Transverse colon (tissue), 4 donors: ENCODE data around the gene CCNL2. TPM values are rescaled to one million over a fixed set of nuclear protein-coding genes. Genes with fewer than 3 reads are reported as not detected.
A peak's percentile ranks its signal among the peaks of the same experiment; 100 is the strongest.
"Not testable (repeated sequence)": the region's sequence is repeated elsewhere in the genome, so short reads cannot be mapped to it uniquely, and the experiment has no call there.

Experiments
- DNase-seq: peaks from one replicate; pipeline ENCODE4 v3.0.0-alpha.2; 2019
- H3K27ac ChIP-seq, 4 donors: fragments of 200-600 bp; sonication (generic); 2 replicates each; pipeline ENCODE4 v1.5.1; 2016 to 2018; ENCODE audit warnings: inconsistent platforms in 4 of 4
- H3K27me3 ChIP-seq: fragments of 200-600 bp; sonication (generic); 2 replicates; pipeline ENCODE4 v1.5.1; 2017; ENCODE audit warnings: inconsistent platforms
- H3K36me3 ChIP-seq, 4 donors: fragments of 200-600 bp; sonication (generic); 2 replicates each; pipeline ENCODE4 v1.5.1; 2017 to 2019; ENCODE audit warnings: inconsistent platforms in 4 of 4
- H3K4me1 ChIP-seq, 4 donors: fragments of 200-600 bp; sonication (generic); 2 replicates each; pipeline ENCODE4 v1.5.1; 2017 to 2020; ENCODE audit warnings: inconsistent platforms in 4 of 4
- H3K4me3 ChIP-seq, 4 donors: fragments of 200-600 bp; sonication (generic); 1 replicate in 1 of 4; 2 replicates in 3 of 4; pipeline versions ENCODE4 v1.5.1 to v1.6.1; 2017 to 2019; ENCODE audit warnings: inconsistent platforms in 4 of 4
- H3K9me3 ChIP-seq, 2 donors: fragments of 200-600 bp; sonication (generic); 2 replicates each; pipeline ENCODE4 v1.5.1; 2017 to 2019; ENCODE audit warnings: inconsistent platforms in 2 of 2
- EP300 ChIP-seq: sonication (generic); formaldehyde crosslinking; IDR thresholded peaks from one replicate; pipeline ENCODE4 v1.6.1; 2017; ENCODE audit warnings: antibody characterized with exemption, low read depth
- POLR2A ChIP-seq: fragments of 450-650 bp; IDR thresholded peaks from one replicate; pipeline ENCODE4 v1.6.1; 2016; ENCODE audit warnings: antibody characterized with exemption, mild to moderate bottlenecking, moderate library complexity
- POLR2AphosphoS5 ChIP-seq, 3 donors: sonication (generic); formaldehyde crosslinking; IDR thresholded peaks; one replicate each; pipeline ENCODE4 v1.6.1; 2016; ENCODE audit warnings: antibody characterized with exemption in 3 of 3
- WGBS, 2 donors: methylation state at CpG; one replicate each; pipeline ENCODE4 v1.1.5; 2018; ENCODE audit warnings: low coverage in 1 of 2; 5-methylcytosine and 5-hydroxymethylcytosine counted together
- in situ Hi-C, 4 donors: fragments of 200-750 bp; cut with MboI; loops; one replicate each; pipeline versions ENCODE4 v1.15.0 to v1.15.1; 2017; ENCODE audit warnings: low sequenced_read_pairs in 3 of 4, low pct_ligation_motif_present in 1 of 4, low pct_unique_long_range_greater_than_20kb in 1 of 4
- intact Hi-C: fragments of 100-400 bp; cut with DNase I; formaldehyde crosslinking; loops from one replicate; pipeline ENCODE4 v1.15.1; 2023; ENCODE audit warnings: low total_unique reads
- total RNA-seq, 4 donors: library from RNA; depleted of rRNA; stranded (reverse); fragments of >200 nt; gene quantifications; one replicate each; pipeline ENCODE4 v1.1.0, GENCODE V29; 2016
- TF ChIP-seq, protein P1 (sequence below), 5 experiments: fragments of 200-600 bp in 3 of 5; fragments of 450-650 bp in 2 of 5; sonication (generic) in 3 of 5; IDR thresholded peaks; 1 replicate in 2 of 5; 2 replicates in 3 of 5; pipeline ENCODE4 v1.5.1; 2016 to 2017; ENCODE audit warnings: antibody characterized with exemption in 5 of 5, inconsistent platforms in 3 of 5, mild to moderate bottlenecking in 2 of 5, moderate library complexity in 1 of 5

The CCNL2 gene
- total RNA-seq, 4 donors from 2014 or later = 169 to 657 (median 349) TPM

- no peaks in the 10 kb centered on the region for H3K9me3 ChIP-seq
- H3K27me3 ChIP-seq = no peaks in the 10 kb centered on the region
- WGBS, 2 donors = 36 to 53% methylated on average over 24 to 42 of the region's 43 CpGs
- DNase-seq = no peak
- intact Hi-C loops = no loop called here
- in situ Hi-C loops = no loop called here
- H3K36me3 ChIP-seq = peaks cover 0 to 18% (median 2%) of the 10 kb centered on the region in 4 donors
- TF ChIP-seq POLR2A = no peak
- TF ChIP-seq EP300 = no peak
- TF ChIP-seq, protein P1, sequence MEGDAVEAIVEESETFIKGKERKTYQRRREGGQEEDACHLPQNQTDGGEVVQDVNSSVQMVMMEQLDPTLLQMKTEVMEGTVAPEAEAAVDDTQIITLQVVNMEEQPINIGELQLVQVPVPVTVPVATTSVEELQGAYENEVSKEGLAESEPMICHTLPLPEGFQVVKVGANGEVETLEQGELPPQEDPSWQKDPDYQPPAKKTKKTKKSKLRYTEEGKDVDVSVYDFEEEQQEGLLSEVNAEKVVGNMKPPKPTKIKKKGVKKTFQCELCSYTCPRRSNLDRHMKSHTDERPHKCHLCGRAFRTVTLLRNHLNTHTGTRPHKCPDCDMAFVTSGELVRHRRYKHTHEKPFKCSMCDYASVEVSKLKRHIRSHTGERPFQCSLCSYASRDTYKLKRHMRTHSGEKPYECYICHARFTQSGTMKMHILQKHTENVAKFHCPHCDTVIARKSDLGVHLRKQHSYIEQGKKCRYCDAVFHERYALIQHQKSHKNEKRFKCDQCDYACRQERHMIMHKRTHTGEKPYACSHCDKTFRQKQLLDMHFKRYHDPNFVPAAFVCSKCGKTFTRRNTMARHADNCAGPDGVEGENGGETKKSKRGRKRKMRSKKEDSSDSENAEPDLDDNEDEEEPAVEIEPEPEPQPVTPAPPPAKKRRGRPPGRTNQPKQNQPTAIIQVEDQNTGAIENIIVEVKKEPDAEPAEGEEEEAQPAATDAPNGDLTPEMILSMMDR (IDR thresholded peaks at IDR 0.05) = no peak
- TF ChIP-seq POLR2AphosphoS5 (IDR thresholded peaks at IDR 0.05) = no peak
- peaks cover 17 to 39% (median 24%) of the 10 kb centered on the region in 4 donors for H3K4me1 ChIP-seq
- H3K4me3 ChIP-seq = peak overlapping the region; percentile 92 to 97 (median 96)
- H3K27ac ChIP-seq = peak overlapping the region; percentile 88 to 95 (median 91)
Measured at GRCh38 chr1:1406101-1406820, 7.1 kb upstream of the CCNL2 start.

GRCh38 chr1:1403653-1404052, 4.5 kb upstream of the CCNL2 start:
- H3K9me3 ChIP-seq = no peaks in the 10 kb centered on the region
- no peak overlapping the region for H3K27ac ChIP-seq
- WGBS, 2 donors = 79 to 85% methylated on average over 7 of the region's 7 CpGs
- in situ Hi-C loops (no loop called here), intact Hi-C loops (loop anchor here (5.0 kb wide), 1 partner anchor 34 kb away; the partner anchor contains the start of gene VWA1)
- TF ChIP-seq POLR2AphosphoS5 (IDR thresholded peaks at IDR 0.05) = no peak
- TF ChIP-seq POLR2A = no peak
- TF ChIP-seq, protein P1 (IDR thresholded peaks at IDR 0.05) = no peak
- TF ChIP-seq EP300 = no peak
- no peak overlapping the region for H3K4me3 ChIP-seq
- DNase-seq = no peak
- H3K4me1 ChIP-seq = peaks cover 27 to 41% (median 33%) of the 10 kb centered on the region in 4 donors
- H3K27me3 ChIP-seq = no peaks in the 10 kb centered on the region
- peaks cover 0 to 18% (median 2%) of the 10 kb centered on the region in 4 donors for H3K36me3 ChIP-seq

GRCh38 chr1:1402901-1403392, 3.8 kb upstream of the CCNL2 start:
- H3K9me3 ChIP-seq, in situ Hi-C loops, H3K27ac ChIP-seq, DNase-seq, H3K4me3 ChIP-seq, H3K27me3 ChIP-seq: not testable (repeated sequence)
- Histone ChIP-seq H3K4me1 (peaks cover 24 to 39% (median 31%) of the 10 kb centered on the region in 4 donors), H3K36me3 (peaks cover 0 to 18% (median 2%) of the 10 kb centered on the region in 4 donors)
- WGBS, 2 donors = 81 to 86% methylated on average over 8 to 9 of the region's 9 CpGs
- intact Hi-C loops = loop anchor here (5.0 kb wide), 1 partner anchor 34 kb away; the partner anchor contains the start of gene VWA1

DNA sequence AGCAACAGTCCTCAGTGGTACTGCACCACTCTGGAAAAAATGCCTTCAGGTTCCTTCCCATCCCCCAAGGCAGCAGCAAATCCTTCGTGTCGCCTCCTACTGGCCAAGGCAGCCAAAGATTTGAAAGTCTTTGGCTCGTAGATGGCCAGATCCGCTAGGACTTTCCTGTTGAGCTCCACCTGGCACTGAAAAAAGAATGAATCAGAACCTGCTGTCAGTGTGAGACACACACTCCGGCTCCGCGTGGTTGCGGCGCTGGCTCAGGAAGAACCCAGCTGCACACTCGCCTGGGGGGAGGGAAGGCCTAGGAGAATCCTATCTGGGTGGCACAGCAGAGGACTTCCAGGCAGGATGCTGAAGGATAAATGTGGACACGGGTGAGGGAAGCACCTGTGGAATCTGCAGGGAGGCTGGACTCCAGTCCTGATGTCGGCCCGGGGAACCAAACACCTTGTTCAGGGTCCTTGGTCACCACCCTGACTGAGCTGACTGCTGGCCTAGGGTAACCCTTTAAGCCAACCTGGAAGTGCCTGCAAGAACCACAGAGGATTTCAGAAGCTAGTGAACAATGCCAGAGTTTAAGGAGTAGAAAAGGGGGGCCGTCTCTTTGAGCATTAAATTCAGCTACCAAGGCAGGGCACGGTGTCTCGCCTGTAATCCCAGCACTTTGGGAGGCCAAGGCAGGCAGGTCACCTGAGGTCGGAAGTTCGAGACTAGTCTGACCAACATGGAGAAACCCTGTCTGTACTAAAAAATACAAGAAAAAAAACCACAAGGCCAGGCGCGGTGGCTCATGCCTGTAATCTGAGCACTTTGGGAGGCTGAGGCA, 3.2 kb upstream of the CCNL2 start:
- no peak for TF ChIP-seq POLR2AphosphoS5 (IDR thresholded peaks at IDR 0.05)
- TF ChIP-seq, protein P1 (IDR thresholded peaks at IDR 0.05) = peak; percentile 22 to 54 (median 46)
- TF ChIP-seq EP300 = no peak
- no peak for TF ChIP-seq POLR2A
- intact Hi-C loops (loop anchor here (5.0 kb wide), 1 partner anchor 35 kb away; the partner anchor contains the start of gene VWA1), in situ Hi-C loops (no loop called here)
- no peak overlapping the region for H3K4me3 ChIP-seq
- H3K4me1 ChIP-seq = peaks cover 25 to 43% (median 34%) of the 10 kb centered on the region in 4 donors
- no peak overlapping the region for H3K27ac ChIP-seq
- no peaks in the 10 kb centered on the region for H3K9me3 ChIP-seq
- peaks cover 0 to 22% (median 2%) of the 10 kb centered on the region in 4 donors for H3K36me3 ChIP-seq
- peak; percentile 36 for DNase-seq
- 75 to 83% methylated on average over 8 to 20 of the region's 20 CpGs for WGBS, 2 donors
- no peaks in the 10 kb centered on the region for H3K27me3 ChIP-seq
